ENCODE measurements around the gene CSNK2A2. TPM values are rescaled to one million over a fixed set of nuclear protein-coding genes. Genes with fewer than 3 reads are reported as not detected.

The CSNK2A2 gene
- total and polyA plus RNA-seq, 4 donors, result 18.6 to 74.7 (median 41.0) TPM

DNA sequence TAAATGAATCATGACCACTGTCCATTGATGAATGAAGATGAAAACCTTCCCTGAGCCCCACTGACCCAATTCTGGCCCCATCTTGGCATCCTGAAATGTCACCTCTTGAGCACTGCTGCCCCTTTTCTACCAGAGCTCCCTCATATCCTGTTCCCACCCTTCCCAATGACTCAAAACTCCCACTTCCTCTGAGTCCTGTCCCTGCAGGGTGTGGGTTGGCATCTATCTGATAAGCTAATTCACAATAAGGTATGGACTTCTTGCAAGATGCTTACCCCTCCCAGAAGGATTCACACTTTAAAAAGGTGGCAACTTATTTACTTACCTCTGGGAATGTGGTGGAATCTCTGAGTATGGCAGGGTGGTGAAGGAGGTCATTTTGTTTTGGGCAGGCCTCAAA lies 13.3 kb upstream of the CSNK2A2 start:
- Histone ChIP-seq H3K4me1 (ENCODE audit: control insufficient read depth in 5 of 5, insufficient read depth in 5 of 5, low read length in 5 of 5) (no peaks in the 10 kb centered on the region), H3K27ac (ENCODE audit: low read depth in 1 of 2, low read length in 1 of 2) (no peak overlapping the region), H3K9me3 (ENCODE audit: control insufficient read depth in 4 of 4, insufficient read depth in 3 of 4, low read length in 3 of 4) (no peaks in the 10 kb centered on the region), H3K27me3 (ENCODE audit: control insufficient read depth in 3 of 3, insufficient read depth in 3 of 3, low read length in 2 of 3) (no peaks in the 10 kb centered on the region), H3K36me3 (ENCODE audit: control insufficient read depth in 4 of 4, insufficient read depth in 4 of 4, low read length in 4 of 4) (no peaks in the 10 kb centered on the region), H3K4me3 (no peak overlapping the region), H3K9ac (ENCODE audit: insufficient read depth in 1 of 2, low read length in 2 of 2) (no peak overlapping the region)
- ATAC-seq (ENCODE audit: insufficient read depth, low FRiP score), result no peak
- no peak for DNase-seq
- TF ChIP-seq, protein P1, sequence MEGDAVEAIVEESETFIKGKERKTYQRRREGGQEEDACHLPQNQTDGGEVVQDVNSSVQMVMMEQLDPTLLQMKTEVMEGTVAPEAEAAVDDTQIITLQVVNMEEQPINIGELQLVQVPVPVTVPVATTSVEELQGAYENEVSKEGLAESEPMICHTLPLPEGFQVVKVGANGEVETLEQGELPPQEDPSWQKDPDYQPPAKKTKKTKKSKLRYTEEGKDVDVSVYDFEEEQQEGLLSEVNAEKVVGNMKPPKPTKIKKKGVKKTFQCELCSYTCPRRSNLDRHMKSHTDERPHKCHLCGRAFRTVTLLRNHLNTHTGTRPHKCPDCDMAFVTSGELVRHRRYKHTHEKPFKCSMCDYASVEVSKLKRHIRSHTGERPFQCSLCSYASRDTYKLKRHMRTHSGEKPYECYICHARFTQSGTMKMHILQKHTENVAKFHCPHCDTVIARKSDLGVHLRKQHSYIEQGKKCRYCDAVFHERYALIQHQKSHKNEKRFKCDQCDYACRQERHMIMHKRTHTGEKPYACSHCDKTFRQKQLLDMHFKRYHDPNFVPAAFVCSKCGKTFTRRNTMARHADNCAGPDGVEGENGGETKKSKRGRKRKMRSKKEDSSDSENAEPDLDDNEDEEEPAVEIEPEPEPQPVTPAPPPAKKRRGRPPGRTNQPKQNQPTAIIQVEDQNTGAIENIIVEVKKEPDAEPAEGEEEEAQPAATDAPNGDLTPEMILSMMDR (IDR thresholded peaks at IDR 0.05; ENCODE audit: control extremely low read depth, extremely low read depth), result no peak

DNA sequence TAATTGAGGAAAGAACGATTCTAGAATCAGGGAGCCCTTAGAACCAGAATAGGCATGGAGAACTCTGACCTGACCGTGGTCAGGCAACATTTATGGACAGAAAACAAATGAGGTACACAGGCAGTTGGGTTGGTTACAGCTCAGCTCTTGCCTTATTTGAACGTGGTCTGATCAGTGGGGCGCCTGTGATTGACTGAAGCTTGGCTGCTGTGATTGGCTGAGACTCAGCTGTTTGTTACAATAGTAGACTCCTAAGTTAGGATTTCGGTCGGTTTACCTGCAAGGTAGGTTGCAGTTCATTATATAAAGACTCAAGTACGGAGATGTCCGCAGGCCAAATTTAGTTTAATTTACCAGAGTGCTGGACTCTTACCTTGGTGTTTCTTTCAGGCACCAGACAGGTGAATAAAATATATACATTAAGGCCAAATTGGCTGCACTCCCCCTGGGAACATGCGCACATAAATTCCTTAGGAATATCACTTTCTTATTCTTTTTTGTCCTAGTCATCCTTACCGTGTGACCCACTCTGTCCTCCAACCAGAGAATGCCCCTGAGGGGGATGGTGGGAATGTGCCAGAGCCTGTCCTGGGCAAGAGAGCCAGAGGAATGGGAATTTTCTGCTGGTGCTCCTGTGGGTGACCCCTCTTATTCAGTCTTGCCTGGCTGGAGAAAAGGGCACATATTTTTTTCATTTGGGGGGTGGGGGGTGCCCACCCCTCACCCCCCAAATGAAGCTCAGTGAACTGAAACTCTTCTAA lies 7.5 kb upstream of the CSNK2A2 start:
- Histone ChIP-seq H3K4me3 (no peak overlapping the region), H3K27me3 (ENCODE audit: control insufficient read depth in 3 of 3, insufficient read depth in 3 of 3, low read length in 2 of 3) (no peaks in the 10 kb centered on the region), H3K4me1 (ENCODE audit: control insufficient read depth in 5 of 5, insufficient read depth in 5 of 5, low read length in 5 of 5) (no peaks in the 10 kb centered on the region), H3K27ac (ENCODE audit: low read depth in 1 of 2, low read length in 1 of 2) (no peak overlapping the region), H3K36me3 (ENCODE audit: control insufficient read depth in 4 of 4, insufficient read depth in 4 of 4, low read length in 4 of 4) (no peaks in the 10 kb centered on the region), H3K9ac (ENCODE audit: insufficient read depth in 1 of 2, low read length in 2 of 2) (no peak overlapping the region), H3K9me3 (ENCODE audit: control insufficient read depth in 4 of 4, insufficient read depth in 3 of 4, low read length in 3 of 4) (no peaks in the 10 kb centered on the region)
- WGBS, 2 donors, result 69 to 75% methylated on average over 10 of the region's 10 CpGs
- DNase-seq, result no peak
- TF ChIP-seq, protein P1 (IDR thresholded peaks at IDR 0.05; ENCODE audit: control extremely low read depth, extremely low read depth), result no peak
- ATAC-seq (ENCODE audit: insufficient read depth, low FRiP score), result no peak

DNA sequence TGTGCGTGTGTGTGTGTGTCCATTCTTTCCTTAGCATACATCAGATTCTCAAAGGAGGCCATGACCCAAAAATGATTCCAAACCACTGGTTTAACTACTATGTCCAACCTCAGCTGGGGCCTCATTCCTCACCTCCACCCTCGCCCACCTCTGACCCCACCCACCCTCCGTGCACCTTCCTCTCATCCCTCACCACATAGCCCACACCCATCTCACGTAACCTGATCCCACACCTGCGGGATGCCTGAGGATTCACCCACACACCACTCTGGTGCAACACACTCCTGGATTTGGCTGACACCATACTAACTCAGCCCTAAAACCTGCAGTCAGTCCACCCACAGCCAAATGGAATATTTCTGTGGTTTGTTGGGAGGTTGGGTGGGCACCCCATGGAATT lies 3.3 kb upstream of the CSNK2A2 start:
- no peaks in the 10 kb centered on the region for H3K27me3 ChIP-seq (ENCODE audit: control insufficient read depth in 3 of 3, insufficient read depth in 3 of 3, low read length in 2 of 3)
- ATAC-seq (ENCODE audit: insufficient read depth, low FRiP score) (no peak), DNase-seq (no peak)
- TF ChIP-seq, protein P1 (IDR thresholded peaks at IDR 0.05; ENCODE audit: control extremely low read depth, extremely low read depth), result no peak
- no peak overlapping the region for H3K4me3 ChIP-seq
- H3K36me3 ChIP-seq (ENCODE audit: control insufficient read depth in 4 of 4, insufficient read depth in 4 of 4, low read length in 4 of 4), result peaks cover 0 to 4% (median 0%) of the 10 kb centered on the region in 4 donors
- 68 to 73% methylated on average over 5 of the region's 5 CpGs for WGBS, 2 donors
- H3K4me1 ChIP-seq (ENCODE audit: control insufficient read depth in 5 of 5, insufficient read depth in 5 of 5, low read length in 5 of 5), result peaks cover 3 to 8% (median 6%) of the 10 kb centered on the region in 5 donors
- no peak overlapping the region for H3K9ac ChIP-seq (ENCODE audit: insufficient read depth in 1 of 2, low read length in 2 of 2)
- no peaks in the 10 kb centered on the region for H3K9me3 ChIP-seq (ENCODE audit: control insufficient read depth in 4 of 4, insufficient read depth in 3 of 4, low read length in 3 of 4)
- no peak overlapping the region for H3K27ac ChIP-seq (ENCODE audit: low read depth in 1 of 2, low read length in 1 of 2)

Measured in lung (tissue), 12 donors.